Frontal cortex (tissue), 4 donors: ENCODE results near the gene GPR157. TPM values are rescaled to one million over a fixed set of nuclear protein-coding genes. Genes with fewer than 3 reads are reported as not detected.
"Not testable (repeated sequence)": the region's sequence is repeated elsewhere in the genome, so short reads cannot be mapped to it uniquely, and the experiment has no call there.

Experiments used
- DNase-seq, 2 donors: peaks; one replicate each; pipeline ENCODE4 v3.0.0; 2012; ENCODE audit warnings: low spot score in 2 of 2
- FAIRE-seq: peaks from 2 replicates; lab custom pipeline; 2012; peaks lifted over from hg19 to GRCh38; lab: Jason Lieb, UNC
- total RNA-seq: library from RNA; depleted of rRNA; stranded (reverse); fragments of >200 nt; gene quantifications from one replicate; pipeline ENCODE4 v1.2.3, GENCODE V29; 2014
- donor health status: control.
- donor health status: control.
- donor health status: control.

The GPR157 gene
- 0.41 TPM for total RNA-seq

- FAIRE-seq = no peak
- peak in 1 of 2 donors; percentile 83 for DNase-seq
Observed at GRCh38 chr1:9128520-9129265, at the start of gene GPR157. TSS of gene GPR157 (minus strand) at chr1:9129102. CDS start at chr1:9129027, 75 bp downstream.

DNA sequence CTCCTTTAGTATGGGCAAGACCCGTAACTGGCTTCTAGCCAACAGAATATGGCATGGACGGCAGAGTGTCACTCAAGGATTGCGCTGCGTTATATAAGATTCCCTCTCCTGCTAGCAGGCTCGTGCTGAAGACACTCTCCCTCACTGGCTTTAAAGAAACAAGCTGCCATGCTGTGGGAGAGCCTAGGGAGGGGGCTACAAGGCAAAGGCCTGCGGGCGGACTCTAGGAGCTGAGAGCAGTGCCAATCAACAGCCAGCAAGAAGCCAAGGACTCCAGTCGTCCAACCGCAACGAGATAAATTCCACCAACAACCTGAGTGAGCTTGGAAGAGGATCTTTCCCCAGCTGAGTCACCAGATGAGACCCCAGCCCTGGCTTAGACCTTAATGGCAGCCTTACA, 45.9 kb upstream of the GPR157 start:
- DNase-seq = no peak
- FAIRE-seq = no peak

DNA sequence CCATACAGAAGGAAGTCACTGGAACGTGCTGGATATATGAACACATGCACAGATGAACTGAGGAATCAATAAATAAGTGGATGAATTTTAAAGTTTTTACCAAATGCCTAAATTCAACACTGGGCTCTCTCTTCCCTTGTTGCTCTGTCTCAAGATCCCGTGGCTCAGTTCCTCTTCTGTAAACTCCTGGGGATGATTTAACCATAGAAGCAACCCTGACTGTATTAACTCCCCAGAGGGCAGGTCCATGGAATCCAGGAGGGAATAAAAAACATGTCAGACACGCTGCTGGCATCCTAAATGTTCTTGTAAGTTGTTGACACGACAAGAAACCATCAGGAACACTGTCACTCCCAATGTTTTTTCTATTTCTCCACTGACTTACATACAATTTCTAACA, 45.3 kb upstream of the GPR157 start:
- no peak for FAIRE-seq
- DNase-seq = no peak

- FAIRE-seq (no peak), DNase-seq (no peak)
Observed at GRCh38 chr1:9169601-9170137, 40.8 kb upstream of the GPR157 start.

- FAIRE-seq (no peak), DNase-seq (no peak)
Observed at GRCh38 chr1:9167638-9168037, 38.7 kb upstream of the GPR157 start.

DNA sequence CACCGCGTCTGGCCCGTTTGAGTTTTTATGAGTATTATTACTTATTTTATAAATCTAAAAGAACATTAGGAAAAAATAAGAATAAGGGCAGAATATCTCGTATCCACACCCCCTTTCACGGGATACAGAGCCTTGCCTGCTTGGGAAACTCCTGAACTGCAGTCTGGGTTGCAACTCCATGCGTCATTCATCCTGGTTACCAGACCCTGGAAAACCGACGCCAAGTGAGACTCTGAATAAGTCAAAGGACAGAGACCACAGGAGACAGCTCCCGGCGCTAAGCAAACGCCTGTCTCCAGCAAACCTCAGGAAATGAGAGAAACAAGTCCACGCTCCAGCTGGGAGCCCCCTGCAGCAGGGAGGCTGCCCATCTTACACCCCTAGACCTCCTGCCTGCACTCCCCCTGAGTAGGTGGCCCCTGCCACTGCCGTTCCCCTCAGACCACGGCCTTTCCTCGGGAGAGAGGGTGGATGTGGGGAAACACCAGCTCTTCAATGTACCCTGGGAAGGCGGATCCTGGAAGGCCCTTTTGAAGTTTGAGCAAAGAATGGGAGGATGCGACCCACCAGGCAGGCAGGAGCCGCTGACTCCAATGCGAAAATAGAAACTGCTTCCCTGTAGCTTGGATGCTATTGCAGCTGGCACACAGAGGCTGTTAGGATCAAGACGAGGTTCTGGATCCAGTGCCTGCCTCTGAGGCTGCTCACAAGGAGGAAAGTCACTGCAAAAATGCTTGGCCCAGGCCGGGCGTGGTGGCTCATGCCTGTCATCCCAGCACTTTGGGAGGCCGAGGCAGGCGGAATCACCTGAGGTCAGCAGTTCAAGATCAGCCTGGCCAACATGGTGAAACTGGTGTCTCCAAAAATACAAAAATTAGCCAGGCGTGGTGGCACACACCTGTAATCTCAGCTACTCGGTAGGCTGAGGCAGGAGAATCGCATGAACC, 37.7 kb upstream of the GPR157 start:
- no peak for DNase-seq

GRCh38 chr1:9165396-9165795, 36.5 kb upstream of the GPR157 start:
- no peak for FAIRE-seq
- DNase-seq = no peak

More for the DNA sequence above, 37.7 kb upstream of the GPR157 start:
- FAIRE-seq = no peak

- DNase-seq = no peak
- FAIRE-seq = no peak
Observed at GRCh38 chr1:9164919-9165318, 36.0 kb upstream of the GPR157 start.

- no peak for DNase-seq
- no peak for FAIRE-seq
Observed at GRCh38 chr1:9164532-9164900, 35.6 kb upstream of the GPR157 start.

DNA sequence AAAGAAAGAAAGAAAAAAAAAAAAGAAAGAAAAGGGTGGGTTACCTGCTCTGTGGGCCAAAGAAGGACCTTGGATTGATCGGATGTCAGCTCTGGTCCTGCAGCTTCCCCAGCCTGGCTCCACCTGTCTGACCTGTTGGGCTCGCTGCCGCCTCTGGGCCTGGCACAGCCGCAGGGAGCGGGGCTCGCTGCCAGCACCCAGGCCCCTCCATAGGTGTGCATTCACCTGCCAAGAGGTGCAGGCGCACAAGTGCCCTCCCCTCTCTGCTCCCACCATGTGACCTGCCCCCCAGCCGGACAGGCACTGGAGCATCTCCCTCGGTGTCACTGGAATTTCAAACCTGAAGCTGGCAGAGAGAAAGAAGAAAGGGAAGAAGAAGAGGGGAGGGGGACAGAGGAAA, 33.1 kb upstream of the GPR157 start:
- DNase-seq = no peak
- FAIRE-seq = no peak

DNA sequence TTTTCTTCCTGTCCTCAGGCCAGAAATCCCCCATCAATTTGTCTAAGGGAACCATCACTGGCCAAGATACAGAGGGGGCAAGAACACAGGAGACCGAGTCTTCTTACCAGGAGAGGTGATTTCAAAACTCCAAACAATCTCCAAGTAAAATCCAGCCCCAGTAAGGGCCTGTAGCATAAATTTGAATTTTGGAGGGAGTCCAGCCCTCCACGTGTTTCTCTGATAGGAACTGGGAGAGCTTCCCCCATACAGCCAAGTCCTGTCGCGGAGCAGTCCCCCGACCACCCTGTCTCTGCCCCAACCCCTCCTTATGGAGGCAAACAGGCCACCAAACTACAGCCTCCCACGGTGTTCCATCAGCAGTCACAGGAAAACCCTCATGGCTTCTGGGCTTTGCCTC, 32.4 kb upstream of the GPR157 start:
- no peak for DNase-seq
- no peak for FAIRE-seq

- DNase-seq (no peak), FAIRE-seq (no peak)
Observed at GRCh38 chr1:9160079-9160717, 31.3 kb upstream of the GPR157 start.

GRCh38 chr1:9155879-9156278, 27.0 kb upstream of the GPR157 start:
- DNase-seq (no peak), FAIRE-seq (no peak)

GRCh38 chr1:9155405-9155804, 26.5 kb upstream of the GPR157 start:
- DNase-seq, FAIRE-seq: not testable (repeated sequence)

DNA sequence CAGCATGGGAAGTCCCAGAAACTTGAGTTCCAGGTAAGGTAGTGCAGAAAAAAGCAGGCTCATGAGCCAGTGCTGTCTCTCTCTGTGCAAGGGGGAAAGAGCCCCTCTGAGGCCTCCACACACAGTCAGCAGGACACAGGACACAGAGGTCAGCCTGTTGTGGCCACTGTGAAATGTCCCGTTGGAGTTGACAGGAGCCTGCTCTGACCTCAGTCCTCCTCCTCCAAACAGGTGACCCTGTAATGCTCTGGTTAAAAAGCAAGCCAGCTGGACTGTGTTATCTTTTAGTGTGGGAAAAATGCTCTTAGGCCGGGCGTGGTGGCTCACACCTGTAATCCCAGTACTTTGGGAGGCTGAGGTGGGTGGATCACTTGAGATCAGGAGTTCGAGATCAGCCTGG, 24.2 kb upstream of the GPR157 start:
- DNase-seq (no peak), FAIRE-seq (no peak)

GRCh38 chr1:9152535-9152934, 23.6 kb upstream of the GPR157 start:
- FAIRE-seq = no peak
- DNase-seq = no peak

GRCh38 chr1:9151328-9151860, 22.5 kb upstream of the GPR157 start:
- DNase-seq (no peak), FAIRE-seq (no peak)

DNA sequence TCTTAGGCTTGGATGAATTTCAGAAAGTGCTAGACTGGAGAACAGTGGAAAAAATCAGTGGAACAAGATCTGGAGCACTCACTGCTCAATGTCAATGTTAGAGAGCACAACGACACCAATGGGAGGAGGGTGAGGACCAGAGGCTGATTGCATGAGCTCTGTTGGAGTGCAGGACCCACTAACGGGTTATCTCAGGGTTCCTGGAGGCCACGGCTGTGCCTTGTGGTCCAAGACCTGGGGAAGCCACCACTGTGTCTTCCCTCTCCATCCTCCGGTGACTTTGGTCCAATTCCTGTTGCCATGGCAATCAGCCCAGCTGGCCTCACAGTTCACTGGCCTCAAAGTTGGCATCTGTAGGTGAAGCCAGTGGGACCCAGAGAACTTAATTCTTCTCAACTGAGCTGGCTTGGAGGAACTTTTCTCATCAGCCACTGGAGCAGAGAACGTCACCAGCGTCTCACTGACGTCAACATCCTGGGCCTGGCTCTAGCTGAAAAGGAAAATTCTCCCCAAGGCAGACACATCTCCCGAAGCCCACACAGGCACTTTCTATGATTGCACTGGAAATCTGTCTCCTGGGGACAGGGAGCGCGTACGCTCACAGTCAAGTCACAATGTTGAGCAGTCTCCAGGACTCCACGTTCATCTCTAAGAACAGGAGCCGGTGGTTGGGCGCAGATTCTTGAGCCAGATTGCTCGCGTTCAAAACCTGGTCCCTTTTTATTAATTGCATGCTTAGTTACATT, 21.9 kb upstream of the GPR157 start:
- FAIRE-seq (no peak), DNase-seq (peak in 1 of 2 donors; percentile 54)

DNA sequence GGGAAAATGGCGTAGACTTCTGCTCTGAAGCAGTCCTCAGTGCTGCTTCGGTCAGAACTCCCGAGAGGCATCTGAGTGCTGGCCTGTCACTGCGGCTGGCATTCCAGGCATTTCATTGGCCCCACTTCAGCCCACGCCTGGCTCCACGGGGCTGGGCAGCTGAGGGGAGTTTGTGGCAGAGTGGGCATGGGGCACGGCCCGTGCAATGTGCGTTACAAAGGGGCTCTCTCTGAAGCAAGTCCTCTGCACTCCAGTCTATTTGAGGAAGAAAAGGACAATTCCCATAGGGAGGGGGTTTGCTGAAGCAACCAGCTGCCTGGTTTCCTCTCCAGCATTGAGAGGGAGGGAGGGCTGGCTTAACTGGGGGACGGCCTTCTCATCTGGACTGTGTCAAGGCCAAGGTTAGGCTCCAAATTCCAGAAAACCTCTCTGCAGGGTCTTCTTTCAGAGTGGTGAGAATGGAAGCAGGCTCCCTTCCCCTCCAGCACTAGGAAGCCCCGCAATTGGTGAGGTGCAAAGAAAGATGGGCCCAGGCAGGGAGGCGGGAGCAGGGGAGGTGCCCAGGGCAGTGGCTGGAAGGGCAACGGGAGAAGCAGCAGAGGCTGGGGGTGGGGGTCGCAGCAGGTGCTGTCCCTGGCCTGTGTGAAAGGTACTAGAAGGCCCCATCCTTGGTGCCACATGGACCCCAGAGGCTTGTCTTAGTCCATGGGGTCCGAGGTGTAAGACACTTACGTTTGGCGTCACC, 21.1 kb upstream of the GPR157 start:
- FAIRE-seq = no peak
- no peak for DNase-seq
